ENCODE measurements around the gene ZNF322. TPM values are rescaled to one million over a fixed set of nuclear protein-coding genes. Genes with fewer than 3 reads are reported as not detected.

ZNF322 gene
- total and polyA plus RNA-seq, 2 experiments from 2014 or later, result 16.1 to 18.1 TPM

- Histone ChIP-seq H3K27me3 (peaks cover 8% of the 10 kb centered on the region), H3K4me1 (ENCODE audit: low read depth) (no peaks in the 10 kb centered on the region), H3K4me3 (no peak overlapping the region), H3K27ac (no peak overlapping the region), H3K9me3 (ENCODE audit: low read depth) (no peaks in the 10 kb centered on the region), H3K36me3 (no peaks in the 10 kb centered on the region)
- no peak for DNase-seq (ENCODE audit: low read depth in 1 of 2, low spot score in 1 of 2)
- no peak for TF ChIP-seq CTCF (IDR thresholded peaks at IDR 0.05; ENCODE audit: low read depth, low read length)
These were observed 54.7 kb downstream of the ZNF322 start for GRCh38 chr6:26604797-26605196.

DNA sequence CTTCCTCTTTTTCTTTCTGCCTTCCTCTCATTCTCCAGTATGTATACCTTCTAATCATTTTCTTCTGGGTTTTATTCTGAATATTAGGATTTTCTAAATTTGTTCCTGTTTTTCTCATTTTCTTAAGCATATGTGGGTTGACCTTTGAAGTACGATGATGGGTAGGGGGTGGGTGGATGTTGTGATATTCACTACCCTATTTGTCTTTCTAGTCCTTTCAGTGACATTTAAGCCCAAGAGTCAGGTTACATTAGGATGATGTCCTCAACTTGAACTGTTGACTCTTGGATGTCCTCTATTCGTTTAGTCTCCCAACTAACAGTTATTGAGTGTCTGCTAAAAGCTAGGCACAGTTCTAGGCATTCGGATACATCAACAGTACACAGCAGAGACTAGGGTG lies 55.5 kb downstream of the ZNF322 start:
- Histone ChIP-seq H3K27ac (no peak overlapping the region), H3K4me1 (ENCODE audit: low read depth) (no peaks in the 10 kb centered on the region), H3K36me3 (no peaks in the 10 kb centered on the region), H3K4me3 (no peak overlapping the region), H3K27me3 (peaks cover 3% of the 10 kb centered on the region), H3K9me3 (ENCODE audit: low read depth) (no peaks in the 10 kb centered on the region)
- TF ChIP-seq CTCF (IDR thresholded peaks at IDR 0.05; ENCODE audit: low read depth, low read length), result no peak
- no peak for DNase-seq (ENCODE audit: low read depth in 1 of 2, low spot score in 1 of 2)

GRCh38 chr6:26602262-26602661 lies 57.3 kb downstream of the ZNF322 start:
- TF ChIP-seq CTCF (IDR thresholded peaks at IDR 0.05; ENCODE audit: low read depth, low read length), result no peak
- no peaks in the 10 kb centered on the region for H3K9me3 ChIP-seq (ENCODE audit: low read depth)
- H3K27ac ChIP-seq, result no peak overlapping the region
- no peak for DNase-seq (ENCODE audit: low read depth in 1 of 2, low spot score in 1 of 2)
- no peaks in the 10 kb centered on the region for H3K4me1 ChIP-seq (ENCODE audit: low read depth)
- peaks cover 5% of the 10 kb centered on the region for H3K36me3 ChIP-seq
- peaks cover 3% of the 10 kb centered on the region for H3K27me3 ChIP-seq
- H3K4me3 ChIP-seq, result no peak overlapping the region

DNA sequence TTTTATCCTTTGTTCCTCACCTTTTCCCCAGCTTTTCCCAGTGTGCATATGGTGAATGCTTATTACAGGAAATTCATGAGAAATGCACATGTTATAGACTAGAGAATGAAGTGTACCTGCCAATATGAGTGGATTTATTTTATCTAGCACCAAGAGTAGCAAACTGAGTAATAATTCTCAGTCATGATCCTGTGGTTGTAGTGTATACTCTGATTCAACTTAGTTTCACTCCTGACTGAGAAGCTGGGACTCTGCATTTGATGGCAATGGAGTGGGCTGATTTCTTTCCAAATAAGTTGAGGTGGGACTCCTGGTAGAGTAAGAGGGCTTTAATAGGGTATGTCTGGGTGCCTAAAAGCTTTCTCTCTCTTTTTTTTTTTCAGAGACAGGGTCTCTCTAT lies 58.8 kb downstream of the ZNF322 start:
- no peak overlapping the region for H3K4me3 ChIP-seq
- no peak overlapping the region for H3K27ac ChIP-seq
- no peaks in the 10 kb centered on the region for H3K4me1 ChIP-seq (ENCODE audit: low read depth)
- no peak for TF ChIP-seq CTCF (IDR thresholded peaks at IDR 0.05; ENCODE audit: low read depth, low read length)
- no peaks in the 10 kb centered on the region for H3K9me3 ChIP-seq (ENCODE audit: low read depth)
- peaks cover 5% of the 10 kb centered on the region for H3K36me3 ChIP-seq
- DNase-seq (ENCODE audit: low read depth in 1 of 2, low spot score in 1 of 2), result no peak
- H3K27me3 ChIP-seq, result no peaks in the 10 kb centered on the region

DNA sequence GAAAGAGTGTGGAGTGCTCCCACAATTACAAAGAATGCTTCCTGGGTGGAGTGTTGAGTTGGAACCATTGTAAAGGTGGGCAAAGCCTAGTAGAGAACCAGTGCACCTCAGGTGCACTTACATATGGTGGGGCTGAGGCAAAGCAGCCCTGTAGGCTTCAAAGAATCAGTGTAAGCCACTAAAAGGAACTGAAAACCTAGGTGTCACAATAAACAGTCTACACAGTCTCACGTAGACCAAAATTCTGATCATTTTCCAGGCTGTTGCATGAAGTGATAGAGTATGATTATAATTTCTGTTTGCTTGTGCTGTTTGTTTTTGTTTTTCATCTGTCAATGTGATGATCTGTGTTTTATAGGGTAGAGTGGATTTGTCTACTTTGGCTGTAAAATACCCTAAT lies 60.0 kb downstream of the ZNF322 start:
- Histone ChIP-seq H3K4me3 (no peak overlapping the region), H3K9me3 (ENCODE audit: low read depth) (no peaks in the 10 kb centered on the region), H3K4me1 (ENCODE audit: low read depth) (no peaks in the 10 kb centered on the region), H3K27me3 (peaks cover under 1% of the 10 kb centered on the region), H3K27ac (no peak overlapping the region), H3K36me3 (peaks cover 5% of the 10 kb centered on the region)
- TF ChIP-seq CTCF (IDR thresholded peaks at IDR 0.05; ENCODE audit: low read depth, low read length), result no peak
- DNase-seq (ENCODE audit: low read depth in 1 of 2, low spot score in 1 of 2), result no peak

GRCh38 chr6:26599134-26599533 lies 60.4 kb downstream of the ZNF322 start:
- no peak for DNase-seq (ENCODE audit: low read depth in 1 of 2, low spot score in 1 of 2)
- Histone ChIP-seq H3K9me3 (ENCODE audit: low read depth) (no peaks in the 10 kb centered on the region), H3K4me1 (ENCODE audit: low read depth) (no peaks in the 10 kb centered on the region), H3K27me3 (peaks cover 5% of the 10 kb centered on the region), H3K4me3 (no peak overlapping the region), H3K27ac (no peak overlapping the region), H3K36me3 (peaks cover 5% of the 10 kb centered on the region)
- no peak for TF ChIP-seq CTCF (IDR thresholded peaks at IDR 0.05; ENCODE audit: low read depth, low read length)

All from cardiac muscle cell (in vitro differentiated cells and primary cell).